Measurements from ENCODE around the gene AGAP1. TPM values are rescaled to one million over a fixed set of nuclear protein-coding genes. Genes with fewer than 3 reads are reported as not detected.

Gene AGAP1
- total RNA-seq, 1 donor from 2014 or later, result 44.0 TPM

- no peak for DNase-seq (ENCODE audit: low spot score in 2 of 2, unreplicated experiment in 2 of 2)
- no peaks in the 10 kb centered on the region for H3K36me3 Mint-ChIP-seq
- H3K4me1 Mint-ChIP-seq, result no peaks in the 10 kb centered on the region
- no peak overlapping the region for H3K4me3 Mint-ChIP-seq
- H3K9me3 Mint-ChIP-seq, result no peaks in the 10 kb centered on the region
- no peak for TF ChIP-seq CTCF (IDR thresholded peaks at IDR 0.05; ENCODE audit: unreplicated experiment)
- H3K27ac Mint-ChIP-seq, result no peak overlapping the region
- no peaks in the 10 kb centered on the region for H3K27me3 Mint-ChIP-seq (ENCODE audit: low read depth)
These were observed 351.4 kb downstream of the AGAP1 start for GRCh38 chr2:235845245-235845644.

- no peak for DNase-seq (ENCODE audit: low spot score in 2 of 2, unreplicated experiment in 2 of 2)
- H3K27ac Mint-ChIP-seq, result no peak overlapping the region
These were observed 353.7 kb downstream of the AGAP1 start for GRCh38 chr2:235847576-235847975.

GRCh38 chr2:235848055-235848454 is 354.2 kb downstream of the AGAP1 start:
- no peak for TF ChIP-seq CTCF (IDR thresholded peaks at IDR 0.05; ENCODE audit: unreplicated experiment)
- Mint-ChIP-seq H3K27me3 (ENCODE audit: low read depth) (no peaks in the 10 kb centered on the region), H3K4me1 (peaks cover 9% of the 10 kb centered on the region), H3K9me3 (no peaks in the 10 kb centered on the region), H3K27ac (no peak overlapping the region), H3K4me3 (no peak overlapping the region), H3K36me3 (no peaks in the 10 kb centered on the region)
- no peak for DNase-seq (ENCODE audit: low spot score in 2 of 2, unreplicated experiment in 2 of 2)

More at GRCh38 chr2:235847576-235847975, 353.7 kb downstream of the AGAP1 start:
- Mint-ChIP-seq H3K36me3 (no peaks in the 10 kb centered on the region), H3K4me1 (peaks cover 5% of the 10 kb centered on the region), H3K27me3 (ENCODE audit: low read depth) (no peaks in the 10 kb centered on the region), H3K9me3 (no peaks in the 10 kb centered on the region), H3K4me3 (no peak overlapping the region)
- TF ChIP-seq CTCF (IDR thresholded peaks at IDR 0.05; ENCODE audit: unreplicated experiment), result no peak

GRCh38 chr2:235848946-235849345 is 355.1 kb downstream of the AGAP1 start:
- Mint-ChIP-seq H3K4me3 (no peak overlapping the region), H3K27ac (no peak overlapping the region), H3K27me3 (ENCODE audit: low read depth) (no peaks in the 10 kb centered on the region), H3K4me1 (peaks cover 10% of the 10 kb centered on the region), H3K9me3 (no peaks in the 10 kb centered on the region), H3K36me3 (no peaks in the 10 kb centered on the region)
- DNase-seq (ENCODE audit: low spot score in 2 of 2, unreplicated experiment in 2 of 2), result no peak
- no peak for TF ChIP-seq CTCF (IDR thresholded peaks at IDR 0.05; ENCODE audit: unreplicated experiment)

GRCh38 chr2:235849489-235849888 is 355.6 kb downstream of the AGAP1 start:
- Mint-ChIP-seq H3K27ac (no peak overlapping the region), H3K9me3 (no peaks in the 10 kb centered on the region), H3K4me1 (peaks cover 10% of the 10 kb centered on the region), H3K27me3 (ENCODE audit: low read depth) (no peaks in the 10 kb centered on the region), H3K4me3 (no peak overlapping the region), H3K36me3 (no peaks in the 10 kb centered on the region)
- TF ChIP-seq CTCF (IDR thresholded peaks at IDR 0.05; ENCODE audit: unreplicated experiment), result no peak
- no peak for DNase-seq (ENCODE audit: low spot score in 2 of 2, unreplicated experiment in 2 of 2)

- Mint-ChIP-seq H3K4me3 (no peak overlapping the region), H3K4me1 (peaks cover 10% of the 10 kb centered on the region), H3K27ac (no peak overlapping the region), H3K27me3 (ENCODE audit: low read depth) (no peaks in the 10 kb centered on the region), H3K36me3 (no peaks in the 10 kb centered on the region), H3K9me3 (no peaks in the 10 kb centered on the region)
- TF ChIP-seq CTCF (IDR thresholded peaks at IDR 0.05; ENCODE audit: unreplicated experiment), result no peak
- DNase-seq (ENCODE audit: low spot score in 2 of 2, unreplicated experiment in 2 of 2), result no peak
These were observed 356.4 kb downstream of the AGAP1 start for GRCh38 chr2:235850289-235850688.

Measured in mesothelial cell of epicardium (in vitro differentiated cells).